NOMO-1 (cell line): ENCODE data around the gene TMEM30A.

Experiments
- DNase-seq, 2 experiments: peaks; one replicate each; lab custom pipeline; 2025; ENCODE audit not compliant: unreplicated experiment in 2 of 2; lab: John Stamatoyannopoulos, UW

The TMEM30A gene

GRCh38 chr6:75284632-75285282, at the start of gene TMEM30A:
TSS of gene TMEM30A (minus strand) at chr6:75284792. CDS start at chr6:75284638, 154 bp downstream.
- DNase-seq, result peak; percentile 99

DNA sequence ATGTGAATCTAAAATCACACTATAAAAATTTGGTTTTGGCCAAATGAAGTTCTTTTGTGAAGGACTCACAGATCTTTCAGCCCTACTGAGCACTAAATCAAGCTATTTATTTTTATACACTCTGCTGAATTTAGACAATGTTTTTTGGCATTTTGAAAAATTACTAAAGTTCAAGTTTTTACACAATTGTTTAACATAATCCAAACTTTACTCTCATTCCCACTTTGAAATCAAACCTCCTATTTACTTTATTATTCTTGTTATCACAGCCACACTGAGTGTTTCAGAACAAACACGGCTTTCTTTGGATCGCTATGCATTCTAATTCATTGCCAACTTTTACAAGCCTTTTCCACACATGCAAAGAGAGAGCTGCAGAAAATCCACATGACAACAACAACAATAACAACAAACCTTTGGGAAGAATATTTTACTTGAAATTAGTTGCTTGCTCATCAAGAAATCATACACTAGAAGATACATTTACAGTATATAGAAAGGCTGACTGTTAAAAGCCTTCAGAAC, 49.1 kb upstream of the TMEM30A start:
- no peak for DNase-seq

DNA sequence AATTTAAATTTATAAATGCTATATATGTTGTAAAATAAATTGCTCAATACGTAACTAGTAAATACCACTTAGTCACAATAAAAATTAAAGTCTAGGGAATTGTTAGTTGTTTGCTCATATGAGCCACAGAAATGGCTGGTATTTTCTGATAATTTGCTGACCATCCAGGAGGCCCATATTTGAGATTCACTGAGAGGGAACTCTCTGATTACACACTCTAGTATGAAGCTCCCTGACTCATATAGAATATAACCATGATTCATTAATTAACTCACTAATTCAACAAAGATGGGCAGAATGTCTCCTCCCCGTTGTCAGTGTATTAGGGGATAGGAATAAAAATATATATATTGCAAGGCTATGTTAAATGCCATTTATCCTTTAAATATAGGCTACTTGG, 46.6 kb upstream of the TMEM30A start:
- DNase-seq, result no peak

DNA sequence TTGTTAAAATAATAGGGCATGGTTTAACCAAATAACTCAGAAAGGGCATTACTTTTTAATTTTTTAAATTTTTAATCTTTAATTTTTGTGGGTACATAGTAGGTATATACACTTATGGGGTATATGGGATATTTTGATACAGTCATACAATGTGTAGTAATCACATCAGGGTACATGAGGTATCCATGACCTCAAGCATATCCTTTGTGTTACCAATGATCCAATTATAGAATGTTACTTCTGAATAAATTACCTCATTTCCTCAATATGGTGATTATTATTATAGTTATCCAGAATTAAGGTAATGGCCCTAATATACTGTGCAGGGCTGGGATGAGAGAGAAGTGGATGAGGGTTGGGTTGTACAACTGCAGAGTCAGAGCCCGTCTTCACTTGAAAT, 45.1 kb upstream of the TMEM30A start:
- no peak for DNase-seq

GRCh38 chr6:75327807-75328206, 43.2 kb upstream of the TMEM30A start:
- no peak for DNase-seq

DNA sequence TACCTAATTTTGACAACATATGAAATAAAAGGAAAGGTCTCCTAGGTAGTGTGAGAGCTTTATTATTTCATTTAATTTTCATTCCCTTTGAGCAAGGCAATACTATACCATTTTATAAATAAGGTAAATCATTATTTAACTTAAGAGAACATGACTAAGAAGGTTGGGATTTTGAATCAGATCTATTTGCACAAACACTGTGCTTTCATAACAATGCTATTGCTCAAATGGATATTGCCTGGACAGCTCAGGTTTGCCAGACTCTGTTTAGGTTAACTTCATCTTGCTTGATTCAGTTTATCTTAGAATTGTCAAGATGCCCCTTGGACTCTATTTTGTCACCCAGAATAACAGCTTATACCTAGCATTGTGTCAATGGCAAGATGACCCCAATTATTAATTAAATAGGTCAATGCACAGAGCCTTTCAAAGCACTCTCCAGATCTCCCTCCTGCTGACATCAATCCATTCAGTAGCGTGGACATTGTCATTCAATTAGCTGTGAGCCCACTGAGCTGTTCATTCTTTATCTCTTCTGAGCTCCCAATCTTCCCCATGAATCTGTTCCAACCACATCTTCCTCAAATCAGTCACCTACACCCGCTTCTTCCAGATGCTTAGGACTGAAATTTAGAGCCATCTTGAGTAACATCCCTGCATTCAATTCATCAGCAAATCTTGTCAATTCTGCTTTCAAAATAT, 42.1 kb upstream of the TMEM30A start:
- DNase-seq, result no peak

DNA sequence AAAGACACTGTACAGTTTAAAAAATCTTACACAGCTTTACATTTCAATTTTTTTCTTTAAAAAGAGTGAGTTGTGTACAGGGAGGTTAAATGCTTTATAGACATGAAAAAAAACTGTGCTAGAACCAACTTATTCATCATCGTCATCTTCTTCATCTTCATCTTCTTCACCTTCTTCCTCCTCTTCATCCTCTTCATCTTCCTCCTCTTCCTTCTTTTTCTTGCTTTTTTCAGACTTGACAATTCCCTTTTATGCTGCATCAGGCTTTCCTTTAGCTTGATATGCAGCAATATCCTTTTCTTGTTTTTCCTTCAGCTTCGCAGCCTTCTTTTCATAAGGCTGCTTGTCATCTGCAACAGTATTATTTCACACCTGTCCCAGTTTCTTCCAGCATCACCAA, 34.3 kb upstream of the TMEM30A start:
- no peak for DNase-seq

DNA sequence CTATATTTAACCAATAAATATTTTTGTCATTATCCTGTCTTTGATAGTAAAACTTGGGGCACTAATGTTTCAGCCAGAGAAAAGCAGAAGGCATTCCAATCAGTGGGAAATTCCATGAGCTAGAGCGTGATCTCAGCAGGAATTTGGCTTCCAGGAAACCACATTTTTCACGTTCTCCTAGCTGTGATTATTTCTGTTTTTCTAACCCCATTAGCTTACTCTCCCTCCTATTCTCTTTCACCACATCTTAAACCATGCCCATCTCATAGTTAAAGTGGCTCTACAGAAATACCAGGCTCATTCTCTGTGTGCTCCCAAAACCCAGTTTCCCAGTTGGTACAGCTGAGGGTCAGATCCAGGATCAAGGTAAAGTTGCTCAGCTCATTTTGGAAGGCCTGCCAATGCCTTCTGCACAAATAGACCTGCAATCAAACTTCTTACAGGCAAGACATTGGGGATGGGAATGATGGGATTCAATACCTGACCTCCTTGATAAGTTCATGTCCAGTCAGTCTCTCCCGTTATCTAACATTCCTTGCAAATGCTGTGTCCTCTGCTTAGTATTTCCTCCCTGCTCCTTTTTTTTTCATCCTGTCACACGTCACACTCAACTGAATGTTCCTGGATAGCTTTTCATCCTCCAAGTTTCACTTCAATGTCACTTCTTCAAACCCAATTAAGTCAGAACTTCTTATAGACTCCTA, 33.1 kb upstream of the TMEM30A start:
- no peak for DNase-seq

DNA sequence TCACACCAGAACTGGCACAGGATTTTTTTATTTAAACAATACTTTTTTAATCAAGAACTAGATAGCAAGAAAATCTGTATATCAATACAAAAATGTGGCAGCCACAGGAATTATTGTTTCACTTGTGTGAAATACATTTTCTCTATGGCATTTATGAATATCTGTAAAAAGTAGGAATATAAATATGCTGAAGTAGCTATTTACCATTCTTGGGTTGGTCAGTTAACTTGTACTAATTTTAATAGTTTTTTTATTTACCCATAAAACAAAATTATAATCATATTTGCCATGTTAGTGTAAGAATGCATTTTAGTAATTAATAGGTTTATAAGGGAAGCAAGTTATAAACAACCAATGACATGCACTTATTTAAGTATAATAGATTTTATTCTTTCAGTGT, 31.4 kb upstream of the TMEM30A start:
- no peak for DNase-seq

DNA sequence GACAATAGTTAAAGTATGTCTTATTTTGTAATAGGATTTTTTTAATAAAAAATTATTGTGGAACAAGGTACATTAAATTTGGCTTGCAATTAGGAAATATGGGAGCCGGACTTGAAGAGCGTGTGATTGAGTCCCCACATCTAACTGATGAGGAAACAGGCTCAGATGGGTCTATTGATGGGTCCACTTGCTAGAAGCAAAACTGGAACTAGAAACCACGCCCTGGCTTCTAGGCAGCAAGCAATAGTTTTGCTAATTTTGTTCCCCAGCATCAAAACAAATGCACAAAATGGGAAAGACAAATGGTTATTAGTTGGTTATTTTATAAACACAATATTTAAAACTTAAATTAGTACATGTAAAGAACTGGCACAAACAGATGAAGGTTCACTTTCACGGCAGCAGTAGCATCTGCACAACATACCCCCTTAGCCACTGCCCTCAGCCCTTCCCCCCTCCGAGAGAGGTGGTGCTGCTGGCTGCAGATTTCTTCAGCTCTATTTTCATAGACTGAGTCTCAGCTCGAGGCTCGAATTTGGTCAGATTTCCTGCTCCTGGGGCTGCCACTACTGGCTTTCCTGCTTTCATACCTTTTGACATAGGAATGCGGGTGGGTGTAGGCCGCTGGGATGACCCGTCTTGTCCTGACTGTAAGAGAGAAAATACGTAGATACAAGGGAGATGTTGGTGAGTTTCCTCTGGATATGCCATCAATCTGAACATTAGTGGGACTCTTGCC, 23.8 kb upstream of the TMEM30A start:
- no peak for DNase-seq

- DNase-seq, result no peak
These were observed 22.9 kb upstream of the TMEM30A start for GRCh38 chr6:75307364-75308004.

DNA sequence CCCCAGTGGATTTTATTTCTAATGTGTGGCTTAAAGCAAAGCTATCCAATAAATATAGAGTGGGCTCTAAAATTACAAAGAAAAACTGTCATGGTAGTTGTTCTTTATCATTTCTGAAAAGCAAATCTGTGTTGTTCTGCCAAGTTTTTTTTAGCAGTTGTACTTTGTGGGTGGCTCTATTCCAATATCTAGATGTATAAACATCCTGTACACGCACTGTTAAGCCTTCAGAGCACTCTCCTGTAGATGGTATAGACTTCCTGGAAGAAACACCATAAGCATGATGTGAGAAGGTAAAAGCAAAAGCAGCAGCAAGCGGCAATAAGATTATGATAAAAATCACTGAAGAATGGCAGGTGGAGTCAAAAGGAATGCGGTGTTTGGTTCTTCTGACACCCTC, 21.5 kb upstream of the TMEM30A start:
- no peak for DNase-seq

DNA sequence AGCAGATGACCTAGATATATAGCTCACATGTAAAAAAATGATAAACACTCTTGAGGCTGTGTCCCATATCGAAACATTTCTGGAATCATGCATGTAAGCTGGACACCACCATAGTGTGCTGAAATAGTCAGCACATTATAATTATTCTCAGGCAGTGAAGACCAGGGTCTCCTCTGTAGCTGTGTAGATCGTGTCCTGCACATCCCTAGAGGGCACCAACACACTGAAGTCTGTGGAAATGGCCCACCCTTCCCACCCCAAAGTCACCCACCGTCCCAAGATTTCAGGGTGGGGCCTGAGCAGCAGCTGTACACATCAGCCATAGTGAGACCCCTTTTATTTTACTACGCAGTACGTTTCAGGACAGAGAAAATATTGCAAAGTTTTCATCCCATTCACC, 21.0 kb upstream of the TMEM30A start:
- no peak for DNase-seq

DNA sequence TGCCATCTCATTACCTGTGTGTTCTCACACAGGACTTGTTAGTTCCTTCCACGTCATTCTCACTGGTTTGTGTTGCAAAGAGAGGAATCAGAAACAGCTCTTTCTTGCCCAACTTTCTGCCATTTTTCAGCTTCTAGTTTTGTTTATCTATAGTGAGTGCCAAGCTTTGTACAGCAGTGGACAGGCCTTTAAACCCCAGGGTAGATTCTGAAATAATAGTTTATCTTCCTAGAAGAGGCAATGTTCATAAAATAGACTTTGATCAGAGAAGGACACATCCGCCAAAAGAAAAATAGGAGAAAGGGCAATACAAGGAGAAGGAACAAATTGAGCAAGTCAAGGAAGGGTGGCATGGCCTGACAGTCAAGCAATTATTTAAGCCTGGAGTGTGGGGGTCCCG, 17.7 kb upstream of the TMEM30A start:
- no peak for DNase-seq

DNA sequence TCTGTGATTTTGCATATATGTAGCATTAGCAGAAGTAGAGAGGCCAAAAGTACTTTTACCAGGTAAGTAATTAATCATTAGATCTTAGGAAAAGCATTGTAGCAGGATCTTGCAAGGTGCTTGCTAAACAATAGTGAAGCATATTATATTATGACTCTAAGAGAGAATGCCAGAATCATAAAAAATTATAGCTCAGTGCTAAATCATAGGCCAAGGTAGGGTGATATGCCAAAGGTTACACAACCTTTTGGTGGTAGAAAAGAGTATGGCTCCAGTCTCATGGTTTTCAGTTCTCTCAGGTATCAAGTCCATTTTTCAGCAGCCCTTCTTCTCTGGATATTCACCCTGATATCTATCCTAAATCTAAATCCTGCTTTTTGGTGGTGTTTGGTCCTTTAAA, 16.9 kb upstream of the TMEM30A start:
- DNase-seq, result no peak

- no peak for DNase-seq
These were observed 16.5 kb upstream of the TMEM30A start for GRCh38 chr6:75301088-75301487.

DNA sequence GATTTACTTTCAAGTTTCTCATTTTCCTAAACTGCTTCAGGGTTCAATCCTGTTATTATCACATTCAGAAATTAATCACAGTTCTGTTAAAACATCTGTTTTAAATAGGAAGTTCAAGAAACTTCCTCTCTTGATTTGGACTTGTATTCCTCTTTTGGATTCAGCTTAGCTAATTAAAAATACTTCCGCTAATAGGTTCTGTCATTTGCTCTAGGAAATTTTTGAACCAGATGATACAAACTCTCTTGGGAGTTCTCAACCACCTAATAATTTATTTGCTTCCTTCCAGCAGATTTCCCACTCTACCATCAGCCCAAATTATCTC, 15.9 kb upstream of the TMEM30A start:
- peak in 1 of 2 experiments; percentile 24 for DNase-seq

- no peak for DNase-seq
These were observed 15.4 kb upstream of the TMEM30A start for GRCh38 chr6:75299801-75300530.

- peak; percentile 20 to 65 for DNase-seq
These were observed 12.5 kb upstream of the TMEM30A start for GRCh38 chr6:75296811-75297779.
